GM12864 (cell line): ENCODE measurements around the gene LEMD2.

Source experiments
- DNase-seq: peaks from one replicate; pipeline ENCODE4 v3.0.0-alpha.2; 2011; ENCODE audit warnings: low read depth
- H3K4me3 ChIP-seq: 2 replicates; pipeline ENCODE4 v1.5.1; 2011; ENCODE audit warnings: mild to moderate bottlenecking, low read depth, low read length, control low read depth
- CTCF ChIP-seq: IDR thresholded peaks from 2 replicates; pipeline ENCODE4 v1.5.1; 2011; ENCODE audit warnings: low read depth, mild to moderate bottlenecking, moderate library complexity, low read length, control low read depth, inconsistent platforms; ENCODE audit errors: missing control alignments

LEMD2 gene

DNA sequence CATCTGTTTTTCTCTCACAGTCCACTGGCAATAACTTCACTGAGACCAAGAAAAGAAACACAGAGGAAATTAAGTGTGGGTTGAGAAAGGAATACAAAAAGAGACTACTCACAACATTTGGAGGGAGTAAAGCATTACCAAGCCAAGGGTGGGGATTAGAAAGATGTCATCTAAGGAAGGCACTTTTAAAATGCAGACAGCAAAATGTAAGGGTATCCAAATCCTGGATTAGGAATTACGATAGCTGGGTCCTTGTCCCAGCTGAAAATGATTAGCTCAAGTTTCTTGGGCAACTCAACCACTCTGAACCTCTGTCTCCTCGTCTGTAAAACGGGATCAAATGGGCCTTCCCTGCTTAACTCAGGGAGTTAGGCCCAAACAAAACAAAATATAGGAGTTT is 2.2 kb downstream of the LEMD2 start:
- H3K4me3 ChIP-seq = no peak overlapping the region
- no peak for DNase-seq
- no peak for TF ChIP-seq CTCF

DNA sequence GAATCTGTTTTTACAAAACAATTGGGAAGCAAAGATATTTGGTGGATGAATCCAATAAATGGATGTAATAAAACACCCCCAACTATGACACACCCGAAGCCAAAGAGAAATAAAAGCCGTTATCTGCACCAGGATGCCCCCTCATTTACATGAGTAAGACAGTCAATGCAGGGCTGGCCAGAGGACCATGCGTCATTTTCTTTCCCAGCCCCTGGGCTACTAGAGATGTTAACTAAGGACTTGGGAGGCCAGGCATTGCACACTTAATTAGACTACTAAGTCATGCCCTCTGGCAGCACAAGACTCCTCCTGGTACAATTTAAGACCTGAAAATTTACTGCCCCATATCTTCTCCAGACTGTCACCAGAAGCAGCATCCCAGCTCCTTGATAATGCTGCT is 3.2 kb downstream of the LEMD2 start:
- no peak for DNase-seq
- TF ChIP-seq CTCF = no peak
- no peak overlapping the region for H3K4me3 ChIP-seq

DNA sequence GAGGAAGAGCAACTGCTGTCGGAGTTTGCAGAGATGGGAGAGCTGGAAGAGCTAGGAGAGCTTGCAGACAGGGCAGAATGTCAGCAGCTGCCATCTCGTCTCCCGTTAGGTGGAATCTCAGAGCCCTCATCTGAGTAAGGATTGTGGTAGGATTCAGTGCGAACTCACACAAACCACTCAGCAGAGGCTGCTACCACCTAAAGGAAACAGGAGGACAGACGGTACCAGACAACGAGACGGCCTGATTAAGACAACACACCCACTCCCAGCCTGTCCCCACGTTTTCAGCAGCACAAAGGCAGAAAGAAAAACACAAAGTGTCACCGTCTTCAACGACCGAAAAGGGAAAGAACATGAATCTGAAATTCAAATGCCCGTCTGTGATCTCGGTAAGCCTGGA is 4.1 kb downstream of the LEMD2 start:
- no peak overlapping the region for H3K4me3 ChIP-seq
- TF ChIP-seq CTCF = no peak
- DNase-seq = no peak

- DNase-seq = no peak
- H3K4me3 ChIP-seq = no peak overlapping the region
- TF ChIP-seq CTCF = no peak
Observed at GRCh38 chr6:33783781-33784520, 5.0 kb downstream of the LEMD2 start.

DNA sequence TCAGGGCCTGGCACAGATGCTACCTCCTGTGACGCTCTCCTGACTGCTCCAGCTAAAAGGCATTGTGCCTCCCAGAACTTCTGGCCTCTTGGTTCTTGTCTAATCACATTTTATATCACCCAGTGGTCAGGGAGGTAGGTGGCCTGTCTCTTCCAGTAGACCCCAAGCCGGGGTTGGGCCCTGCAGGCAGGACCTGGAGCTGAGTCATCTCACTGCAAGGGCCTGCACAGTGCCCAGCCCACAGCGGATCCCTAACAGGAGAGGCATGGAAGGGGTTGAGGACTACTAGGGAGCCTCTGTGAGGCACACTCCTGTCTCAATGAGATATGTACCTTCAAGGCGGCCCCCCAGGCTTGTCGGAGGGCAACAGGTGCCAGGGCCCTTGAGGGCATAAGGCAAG is 6.4 kb downstream of the LEMD2 start:
- TF ChIP-seq CTCF = no peak
- H3K4me3 ChIP-seq = no peak overlapping the region
- DNase-seq = no peak

GRCh38 chr6:33781131-33781975 is 7.6 kb downstream of the LEMD2 start:
- TF ChIP-seq CTCF = no peak
- H3K4me3 ChIP-seq = no peak overlapping the region
- DNase-seq = no peak
